WTC11 (cell line): Measurements from ENCODE around the gene RCBTB2. TPM values are rescaled to one million over a fixed set of nuclear protein-coding genes. Genes with fewer than 3 reads are reported as not detected.

Source experiments
- ATAC-seq: fragments of 200-7000 bp; cut with Tn5 transposase; 2 replicates; pipeline ENCODE4 v1.10.0; 2021; ENCODE audit warnings: mild to moderate bottlenecking, moderate library complexity
- CTCF ChIA-PET: fragments of 300-600 bp; sonication (Branson Sonifier 250); formaldehyde crosslinking; loops from one replicate; lab custom pipeline; 2021; ENCODE audit warnings: antibody characterized with exemption; lab: Charles Lee
- POLR2A ChIA-PET: fragments of 350-600 bp; sonication (Branson Sonifier 250); formaldehyde crosslinking; loops from one replicate; lab custom pipeline; 2021; ENCODE audit warnings: antibody characterized with exemption; lab: Charles Lee
- DNase-seq: peaks from one replicate; pipeline ENCODE4 v3.0.0; 2021; ENCODE audit warnings: low spot score
- H3K27ac Mint-ChIP-seq: 2 replicates; pipeline ENCODE4 v1.8.0; 2021; ENCODE audit warnings: mixed read lengths
- H3K27me3 Mint-ChIP-seq: 2 replicates; pipeline ENCODE4 v1.8.0; 2021; ENCODE audit warnings: low read depth, mild to moderate bottlenecking, moderate library complexity, mixed read lengths
- H3K36me3 Mint-ChIP-seq: 2 replicates; pipeline ENCODE4 v1.8.0; 2021; ENCODE audit warnings: mixed read lengths
- H3K4me1 Mint-ChIP-seq: 2 replicates; pipeline ENCODE4 v1.8.0; 2022; ENCODE audit warnings: mixed read lengths
- H3K4me3 Mint-ChIP-seq: 2 replicates; pipeline ENCODE4 v1.8.0; 2021; ENCODE audit warnings: mild to moderate bottlenecking, moderate library complexity, mixed read lengths
- H3K9me3 Mint-ChIP-seq: 2 replicates; pipeline ENCODE4 v1.8.0; 2021; ENCODE audit warnings: mixed read lengths
- AFF4 ChIP-seq: sonication (generic); formaldehyde crosslinking; IDR thresholded peaks from 2 replicates; pipeline ENCODE4 v1.8.1; 2023; ENCODE audit warnings: mild to moderate bottlenecking, missing genetic modification reagents, borderline replicate concordance
- CREB1 ChIP-seq: sonication (generic); formaldehyde crosslinking; IDR thresholded peaks from 2 replicates; pipeline ENCODE4 v1.8.0; 2023; ENCODE audit warnings: mild to moderate bottlenecking, missing genetic modification reagents
- E2F4 ChIP-seq: sonication (generic); formaldehyde crosslinking; IDR thresholded peaks from 2 replicates; pipeline ENCODE4 v1.8.1; 2022; ENCODE audit warnings: low read depth, mild to moderate bottlenecking, moderate library complexity, missing genetic modification reagents, borderline replicate concordance
- FOXJ3 ChIP-seq: sonication (generic); formaldehyde crosslinking; IDR thresholded peaks from 2 replicates; pipeline ENCODE4 v1.9.0; 2021; ENCODE audit warnings: missing genetic modification reagents, mild to moderate bottlenecking, borderline replicate concordance
- FOXP1 ChIP-seq: sonication (generic); formaldehyde crosslinking; IDR thresholded peaks from 2 replicates; pipeline ENCODE4 v1.8.0; 2022; ENCODE audit warnings: missing genetic modification reagents, mild to moderate bottlenecking, moderate library complexity, borderline replicate concordance
- GTF2I ChIP-seq: fragments of 250-450 bp; sonication (Bioruptor Pico); conservative IDR thresholded peaks from 2 replicates; pipeline ENCODE4 v1.4.0; 2021; ENCODE audit warnings: mild to moderate bottlenecking
- HMGA2 ChIP-seq: fragments of 250-450 bp; sonication (Bioruptor Pico); IDR thresholded peaks from 2 replicates; pipeline ENCODE4 v1.4.0; 2021; ENCODE audit warnings: mild to moderate bottlenecking, moderate library complexity
- IRF2 ChIP-seq: sonication (generic); formaldehyde crosslinking; IDR thresholded peaks from 2 replicates; pipeline ENCODE4 v1.8.0; 2022; ENCODE audit warnings: low read depth, missing genetic modification reagents, borderline replicate concordance
- JAZF1 ChIP-seq: fragments of 250-450 bp; sonication (Bioruptor Pico); IDR thresholded peaks from 2 replicates; pipeline ENCODE4 v1.9.0; 2021; ENCODE audit warnings: moderate library complexity, mild to moderate bottlenecking, inconsistent platforms
- KAT7 ChIP-seq: sonication (generic); formaldehyde crosslinking; IDR thresholded peaks from 2 replicates; pipeline ENCODE4 v1.8.1; 2023; ENCODE audit warnings: missing genetic modification reagents, mild to moderate bottlenecking, borderline replicate concordance
- NR2C2 ChIP-seq: sonication (generic); formaldehyde crosslinking; IDR thresholded peaks from 2 replicates; pipeline ENCODE4 v1.8.0; 2022; ENCODE audit warnings: mild to moderate bottlenecking, missing genetic modification reagents
- OVOL2 ChIP-seq: fragments of 250-450 bp; sonication (Bioruptor Pico); IDR thresholded peaks from 2 replicates; pipeline ENCODE4 v1.9.0; 2021; ENCODE audit warnings: mild to moderate bottlenecking, borderline replicate concordance
- RELA ChIP-seq: sonication (generic); formaldehyde crosslinking; IDR thresholded peaks from 2 replicates; pipeline ENCODE4 v1.8.1; 2022; ENCODE audit warnings: missing genetic modification reagents, mild to moderate bottlenecking, borderline replicate concordance
- SMAD3 ChIP-seq: sonication (generic); formaldehyde crosslinking; IDR thresholded peaks from 2 replicates; pipeline ENCODE4 v1.8.0; 2022; ENCODE audit warnings: missing genetic modification reagents, mild to moderate bottlenecking, borderline replicate concordance
- SOX15 ChIP-seq: fragments of 250-450 bp; sonication (Bioruptor Pico); IDR thresholded peaks from 2 replicates; pipeline ENCODE4 v1.9.0; 2021; ENCODE audit warnings: mild to moderate bottlenecking
- TCF7 ChIP-seq: sonication (generic); formaldehyde crosslinking; IDR thresholded peaks from 2 replicates; pipeline ENCODE4 v1.8.0; 2022; ENCODE audit warnings: mild to moderate bottlenecking, low read depth, missing genetic modification reagents, moderate library complexity
- TEAD1 ChIP-seq: sonication (generic); formaldehyde crosslinking; IDR thresholded peaks from 2 replicates; pipeline ENCODE4 v1.8.0; 2022; ENCODE audit warnings: mild to moderate bottlenecking, missing genetic modification reagents
- USF2 ChIP-seq: sonication (generic); formaldehyde crosslinking; IDR thresholded peaks from 2 replicates; pipeline ENCODE4 v1.8.1; 2023; ENCODE audit warnings: mild to moderate bottlenecking, missing genetic modification reagents, moderate library complexity
- ZNF263 ChIP-seq: sonication (generic); formaldehyde crosslinking; IDR thresholded peaks from 2 replicates; pipeline ENCODE4 v1.8.1; 2022; ENCODE audit warnings: low read depth, mild to moderate bottlenecking, moderate library complexity, missing genetic modification reagents
- total RNA-seq: library from RNA; stranded (reverse); gene quantifications from 3 replicates; pipeline ENCODE4 v1.2.3, GENCODE V29; 2021

Gene RCBTB2
- total RNA-seq, 1 experiment from 2014 or later = 6.6 TPM

- no peak overlapping the region for H3K4me3 Mint-ChIP-seq
- H3K9me3 Mint-ChIP-seq = no peaks in the 10 kb centered on the region; the same call in 1 of the 2 replicates
- no peak for TF ChIP-seq TEAD1 (CRISPR knock-in tag)
- no peak for TF ChIP-seq FOXJ3 (CRISPR knock-in tag)
- no peak for TF ChIP-seq HMGA2 (CRISPR knock-in tag)
- DNase-seq (no peak), ATAC-seq (no peak)
- H3K4me1 Mint-ChIP-seq = peaks cover 8% of the 10 kb centered on the region
- POLR2A ChIA-PET = no interaction called here
- no peak overlapping the region for H3K27ac Mint-ChIP-seq
- H3K36me3 Mint-ChIP-seq = no peaks in the 10 kb centered on the region
- no peaks in the 10 kb centered on the region for H3K27me3 Mint-ChIP-seq
- CTCF ChIA-PET = no interaction called here
Observed at GRCh38 chr13:48573213-48574007, 40.5 kb upstream of the RCBTB2 start.

GRCh38 chr13:48571126-48571913 lies 38.4 kb upstream of the RCBTB2 start:
- Mint-ChIP-seq H3K27me3 (no peaks in the 10 kb centered on the region), H3K4me3 (no peak overlapping the region), H3K36me3 (no peaks in the 10 kb centered on the region), H3K27ac (no peak overlapping the region), H3K4me1 (peaks cover 19% of the 10 kb centered on the region), H3K9me3 (0 out of 2 replicates have a peak, but pooled peaks cover 4% of the 10 kb centered on the region)
- ChIA-PET CTCF (interaction anchor here (0.7 to 1.6 kb wide), 4 partner anchors 9 to 198 kb away, joined by 4 to 5 read pairs (median 4); no protein-coding TSS in a partner anchor), POLR2A (interaction anchor here (0.6 to 1.0 kb wide), 2 partner anchors 39 to 56 kb away, joined by 3 read pairs; partner anchors contain the start of gene RCBTB2)
- DNase-seq (no peak), ATAC-seq (no peak)
- TF ChIP-seq E2F4 (CRISPR knock-in tag) (no peak), SOX15 (no peak), AFF4 (CRISPR knock-in tag) (no peak), USF2 (CRISPR knock-in tag) (no peak), SMAD3 (CRISPR knock-in tag) (no peak), NR2C2 (CRISPR knock-in tag) (no peak), GTF2I (CRISPR knock-in tag) (no peak), TCF7 (no peak), OVOL2 (no peak), KAT7 (CRISPR knock-in tag) (no peak), IRF2 (no peak), CREB1 (CRISPR knock-in tag) (no peak), FOXP1 (CRISPR knock-in tag) (no peak), RELA (no peak), JAZF1 (CRISPR knock-in tag) (no peak), ZNF263 (CRISPR knock-in tag) (no peak)
